ENCODE measurements around the gene KNTC1.

Gene KNTC1

DNA sequence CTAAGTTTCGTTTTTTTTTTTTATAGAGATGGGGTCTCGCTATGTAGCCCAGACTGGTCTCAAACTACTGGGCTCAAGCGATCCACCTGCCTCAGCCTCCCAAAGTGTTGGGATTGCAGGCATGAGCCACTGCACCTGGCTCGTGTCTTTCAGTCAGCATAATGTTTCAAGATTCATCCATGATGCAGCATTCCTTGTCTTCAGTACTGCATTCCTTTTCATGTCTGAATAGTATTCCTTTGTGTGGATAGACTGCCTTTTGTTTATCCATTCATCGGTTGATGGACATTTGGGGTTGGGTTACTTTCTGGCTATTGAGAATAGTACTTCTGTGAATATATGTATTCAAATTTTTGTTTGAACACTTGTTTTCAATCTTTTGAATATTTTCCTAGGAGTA is 138.7 kb downstream of the KNTC1 start:
- Histone ChIP-seq H3K4me2 (ENCODE audit: low read depth, low read length) (no peak overlapping the region), H3F3A (ENCODE audit: insufficient read depth, low read length) (no peaks in the 10 kb centered on the region), H3K4me1 (ENCODE audit: low read length) (no peaks in the 10 kb centered on the region), H3K27me3 (replicated peaks; ENCODE audit: insufficient read depth, low read length) (no peaks in the 10 kb centered on the region), H3K36me3 (replicated peaks; ENCODE audit: insufficient read depth, low read length) (no peaks in the 10 kb centered on the region), H3K27ac (ENCODE audit: low read length) (no peak overlapping the region), H4K20me1 (ENCODE audit: insufficient read depth, low read length) (no peaks in the 10 kb centered on the region), H3K9me2 (replicated peaks; ENCODE audit: insufficient read depth, low read length) (no peaks in the 10 kb centered on the region), H3K9ac (ENCODE audit: low read length) (no peak overlapping the region), H3K4me3 (ENCODE audit: low read length) (no peak overlapping the region), H2AFZ (ENCODE audit: low read length) (no peak overlapping the region), H3K9me3 (replicated peaks; ENCODE audit: insufficient read depth, low read length) (no peaks in the 10 kb centered on the region), H3K79me2 (ENCODE audit: low read length) (no peaks in the 10 kb centered on the region)
- DNase-seq = no peak
- TF ChIP-seq EZH2 (optimal IDR thresholded peaks at IDR 0.05; ENCODE audit: low read depth, low read length) (no peak), EZH2phosphoT487 (IDR thresholded peaks at IDR 0.05; ENCODE audit: low read length) (no peak)
- TF ChIP-seq, protein P1, sequence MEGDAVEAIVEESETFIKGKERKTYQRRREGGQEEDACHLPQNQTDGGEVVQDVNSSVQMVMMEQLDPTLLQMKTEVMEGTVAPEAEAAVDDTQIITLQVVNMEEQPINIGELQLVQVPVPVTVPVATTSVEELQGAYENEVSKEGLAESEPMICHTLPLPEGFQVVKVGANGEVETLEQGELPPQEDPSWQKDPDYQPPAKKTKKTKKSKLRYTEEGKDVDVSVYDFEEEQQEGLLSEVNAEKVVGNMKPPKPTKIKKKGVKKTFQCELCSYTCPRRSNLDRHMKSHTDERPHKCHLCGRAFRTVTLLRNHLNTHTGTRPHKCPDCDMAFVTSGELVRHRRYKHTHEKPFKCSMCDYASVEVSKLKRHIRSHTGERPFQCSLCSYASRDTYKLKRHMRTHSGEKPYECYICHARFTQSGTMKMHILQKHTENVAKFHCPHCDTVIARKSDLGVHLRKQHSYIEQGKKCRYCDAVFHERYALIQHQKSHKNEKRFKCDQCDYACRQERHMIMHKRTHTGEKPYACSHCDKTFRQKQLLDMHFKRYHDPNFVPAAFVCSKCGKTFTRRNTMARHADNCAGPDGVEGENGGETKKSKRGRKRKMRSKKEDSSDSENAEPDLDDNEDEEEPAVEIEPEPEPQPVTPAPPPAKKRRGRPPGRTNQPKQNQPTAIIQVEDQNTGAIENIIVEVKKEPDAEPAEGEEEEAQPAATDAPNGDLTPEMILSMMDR (IDR thresholded peaks at IDR 0.05; ENCODE audit: low read length) = no peak

DNA sequence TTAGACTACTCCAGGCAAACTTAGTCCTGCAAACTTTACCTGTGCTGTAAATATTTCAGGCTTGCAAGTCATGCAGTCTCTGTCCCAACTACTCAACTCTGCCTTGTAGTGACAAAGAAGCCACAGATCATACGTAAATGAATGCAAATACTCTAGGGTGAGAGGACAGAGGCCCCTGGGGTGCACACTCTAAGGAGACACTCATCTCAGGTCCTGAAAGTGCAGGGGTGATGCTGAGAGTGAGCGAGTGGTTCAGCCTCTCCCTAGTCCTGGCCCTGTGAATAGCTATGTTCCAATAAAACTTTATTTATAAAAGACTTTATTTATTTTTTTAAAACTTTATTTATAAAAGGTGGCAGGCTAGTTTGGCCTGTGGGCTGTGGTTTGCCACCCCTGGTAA is 141.2 kb downstream of the KNTC1 start:
- no peak overlapping the region for H3K9ac ChIP-seq (ENCODE audit: low read length)

DNA sequence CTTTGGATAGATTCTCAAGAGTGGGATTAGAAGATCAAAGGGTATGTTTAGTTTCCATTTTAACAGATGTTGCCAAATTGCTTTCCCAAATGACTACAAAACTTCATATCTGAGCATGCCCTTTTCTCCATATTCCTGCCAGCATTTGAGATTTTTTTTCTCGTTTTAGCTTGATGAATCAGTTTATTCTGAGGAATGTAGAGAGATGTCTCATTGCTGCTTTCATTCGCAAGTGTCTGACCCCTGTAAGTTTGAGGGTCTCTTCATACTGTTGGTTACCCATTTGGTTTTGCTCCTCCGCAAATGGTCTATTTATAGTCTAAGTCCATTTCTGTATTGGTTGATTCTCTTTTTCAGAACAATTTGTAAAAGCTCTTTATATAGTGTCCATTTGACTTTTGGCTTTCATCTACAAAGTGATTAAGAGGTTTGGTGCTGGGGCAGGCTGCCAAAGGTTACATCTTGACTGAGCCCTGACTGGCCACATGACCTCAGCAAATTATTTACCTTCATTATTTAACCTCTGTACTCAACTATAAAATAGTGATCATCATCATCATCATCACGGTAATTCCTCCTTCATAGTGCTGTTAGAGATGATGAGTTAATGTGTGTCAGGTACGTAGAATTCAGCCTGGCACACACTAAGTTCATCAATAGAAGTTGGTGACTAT is 142.5 kb downstream of the KNTC1 start:
- Histone ChIP-seq H3K9me2 (replicated peaks; ENCODE audit: insufficient read depth, low read length) (no peaks in the 10 kb centered on the region), H3K4me2 (ENCODE audit: low read depth, low read length) (no peak overlapping the region), H3K36me3 (replicated peaks; ENCODE audit: insufficient read depth, low read length) (no peaks in the 10 kb centered on the region), H3K79me2 (ENCODE audit: low read length) (no peaks in the 10 kb centered on the region), H3F3A (ENCODE audit: insufficient read depth, low read length) (no peaks in the 10 kb centered on the region), H3K4me1 (ENCODE audit: low read length) (no peaks in the 10 kb centered on the region), H4K20me1 (ENCODE audit: insufficient read depth, low read length) (no peaks in the 10 kb centered on the region), H3K27ac (ENCODE audit: low read length) (no peak overlapping the region), H3K9ac (ENCODE audit: low read length) (no peak overlapping the region), H3K4me3 (ENCODE audit: low read length) (no peak overlapping the region), H2AFZ (ENCODE audit: low read length) (no peak overlapping the region), H3K9me3 (replicated peaks; ENCODE audit: insufficient read depth, low read length) (no peaks in the 10 kb centered on the region), H3K27me3 (replicated peaks; ENCODE audit: insufficient read depth, low read length) (no peaks in the 10 kb centered on the region)
- TF ChIP-seq EZH2 (optimal IDR thresholded peaks at IDR 0.05; ENCODE audit: low read depth, low read length) (no peak), EZH2phosphoT487 (IDR thresholded peaks at IDR 0.05; ENCODE audit: low read length) (no peak)
- TF ChIP-seq, protein P1 (IDR thresholded peaks at IDR 0.05; ENCODE audit: low read length) = no peak
- no peak for DNase-seq

More for the DNA sequence above, 141.2 kb downstream of the KNTC1 start:
- no peaks in the 10 kb centered on the region for H3K27me3 ChIP-seq (replicated peaks; ENCODE audit: insufficient read depth, low read length)
- H3K9me3 ChIP-seq (replicated peaks; ENCODE audit: insufficient read depth, low read length) = no peaks in the 10 kb centered on the region
- H4K20me1 ChIP-seq (ENCODE audit: insufficient read depth, low read length) = no peaks in the 10 kb centered on the region
- no peak overlapping the region for H2AFZ ChIP-seq (ENCODE audit: low read length)
- no peak overlapping the region for H3K4me3 ChIP-seq (ENCODE audit: low read length)
- no peak overlapping the region for H3K27ac ChIP-seq (ENCODE audit: low read length)
- H3K9me2 ChIP-seq (replicated peaks; ENCODE audit: insufficient read depth, low read length) = no peaks in the 10 kb centered on the region
- DNase-seq = no peak
- TF ChIP-seq, protein P1 (IDR thresholded peaks at IDR 0.05; ENCODE audit: low read length) = no peak
- TF ChIP-seq EZH2 (optimal IDR thresholded peaks at IDR 0.05; ENCODE audit: low read depth, low read length) (no peak), EZH2phosphoT487 (IDR thresholded peaks at IDR 0.05; ENCODE audit: low read length) (no peak)
- no peaks in the 10 kb centered on the region for H3K4me1 ChIP-seq (ENCODE audit: low read length)
- no peaks in the 10 kb centered on the region for H3F3A ChIP-seq (ENCODE audit: insufficient read depth, low read length)
- H3K36me3 ChIP-seq (replicated peaks; ENCODE audit: insufficient read depth, low read length) = no peaks in the 10 kb centered on the region
- no peak overlapping the region for H3K4me2 ChIP-seq (ENCODE audit: low read depth, low read length)
- H3K79me2 ChIP-seq (ENCODE audit: low read length) = no peaks in the 10 kb centered on the region

All from MM.1S (cell line).